Measurements from ENCODE around the gene NHLRC1. TPM values are rescaled to one million over a fixed set of nuclear protein-coding genes. Genes with fewer than 3 reads are reported as not detected.

Gene NHLRC1
- total and polyA plus RNA-seq, 10 of the 15 experiments (the other 5 are each of a cell fraction or from before 2014, with no cell fraction given): 0.04 to 0.22 (median 0.12) TPM; not detected in 2

DNA sequence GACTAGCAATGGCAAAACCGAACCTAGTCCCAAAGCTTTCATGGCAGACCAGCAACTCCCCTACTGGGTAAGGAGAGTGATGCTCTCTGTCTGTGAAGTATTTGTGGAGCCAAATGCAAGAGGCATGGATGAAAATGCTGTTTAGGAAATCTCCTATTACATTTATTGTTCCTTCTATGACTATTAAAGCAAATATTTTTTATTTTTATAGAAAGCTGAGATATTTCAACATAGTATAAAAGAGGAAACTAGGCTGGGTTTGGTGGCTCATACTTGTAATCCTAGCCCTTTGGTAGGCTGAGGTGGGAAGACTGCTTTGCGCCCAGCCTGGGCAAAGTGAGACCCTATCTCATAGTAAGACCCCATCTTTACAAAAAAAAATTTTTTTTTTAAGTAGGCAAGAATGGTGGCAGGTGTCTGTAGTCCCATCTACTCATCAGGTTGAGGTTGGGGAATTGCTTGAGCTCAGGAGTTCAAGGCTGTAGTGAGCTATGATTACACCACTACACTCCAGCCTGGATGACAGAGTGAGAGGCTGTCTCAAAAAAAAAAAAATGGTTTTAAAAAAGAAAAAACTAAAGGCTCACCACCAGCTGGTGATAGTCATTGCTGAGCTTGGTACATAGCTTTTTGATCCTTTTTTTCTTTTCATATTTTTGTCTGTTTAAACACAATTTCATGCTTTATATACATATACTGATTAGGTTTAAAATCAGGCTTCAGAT, 44.0 kb upstream of the NHLRC1 start:
- Histone ChIP-seq H3K9me3 (replicated peaks; ENCODE audit: control insufficient read depth, insufficient read depth, low read length) (0 out of 3 replicates have a peak, but pooled peaks cover 2% of the 10 kb centered on the region), H3K27ac (ENCODE audit: control insufficient read depth, insufficient read depth) (no peak overlapping the region), H3K4me2 (ENCODE audit: control insufficient read depth, insufficient read depth) (no peak overlapping the region), H3K4me1 (ENCODE audit: control insufficient read depth, insufficient read depth, low read length) (no peaks in the 10 kb centered on the region), H2AFZ (ENCODE audit: control insufficient read depth, low read depth, low read length) (no peak overlapping the region), H3K27me3 (replicated peaks in 1 of 2; ENCODE audit: control insufficient read depth in 2 of 2, insufficient read depth in 2 of 2, low read length in 1 of 2) (no peaks in the 10 kb centered on the region), H3K79me2 (ENCODE audit: control insufficient read depth, insufficient read depth, low read length) (no peaks in the 10 kb centered on the region), H4K20me1 (ENCODE audit: control insufficient read depth, insufficient read depth) (no peaks in the 10 kb centered on the region), H3K4me3 (no peak overlapping the region), H3K9ac (ENCODE audit: control insufficient read depth, insufficient read depth, low read length) (no peak overlapping the region), H3K36me3 (ENCODE audit: control insufficient read depth in 2 of 2, insufficient read depth in 2 of 2, low read length in 1 of 2) (peaks cover 0 to 12% of the 10 kb centered on the region in 2 experiments; a peak in 2 of 4 replicates)
- no peak for TF ChIP-seq ZNF592 (IDR thresholded peaks at IDR 0.05)
- no peak for ATAC-seq
- WGBS (ENCODE audit: insufficient coverage, insufficient replicate concordance, low lambda C conversion rate, missing lambda C conversion rate): 96% methylated on average over 2 of the region's 2 CpGs
- in situ Hi-C loops (cut with MboI): no loop called here
- ChIA-PET CTCF (no interaction called here), RAD21 (ENCODE audit: unreplicated experiment) (interaction anchor here (1.0 kb wide), 1 partner anchor 11 kb away, joined by 4 read pairs; the partner anchor contains the start of gene KDM1B), POLR2A (interaction anchor here (0.7 to 2.1 kb wide), 3 partner anchors 10 to 99 kb away, joined by 3 to 5 read pairs (median 3); no protein-coding TSS in a partner anchor), SMC1A (ENCODE audit: uncharacterized antibody, unreplicated experiment) (no interaction called here)
- DNase-seq (ENCODE audit: low read depth, low spot score): no peak
- intact Hi-C loops (cut with micrococcal nuclease; ENCODE audit: unreplicated experiment): no loop called here
- BruUV-seq (replicated peaks): no TSS peak
- no peak for FAIRE-seq

All from GM12878 (cell line).